Measurements from ENCODE around the gene CMTM2. TPM values are rescaled to one million over a fixed set of nuclear protein-coding genes. Genes with fewer than 3 reads are reported as not detected.

CMTM2 gene
- total RNA-seq, 4 donors from 2014 or later: not detected

GRCh38 chr16:66549284-66550131 is 29.8 kb upstream of the CMTM2 start, which contains the start of gene TK2:
Gene TK2 (minus strand): TSS chr16:66550122. CDS start chr16:66550061, 61 bp downstream.
- peak; percentile 76 to 86 for DNase-seq (ENCODE audit: low spot score in 2 of 2)
- H3K27me3 ChIP-seq: no peaks in the 10 kb centered on the region
- WGBS: 26% methylated on average over 3 of the region's 80 CpGs
- H3K4me1 ChIP-seq: peaks cover 56% of the 10 kb centered on the region
- no peaks in the 10 kb centered on the region for H3K9me3 ChIP-seq
- H3K27ac ChIP-seq: peak within 1 kb of the TSS; percentile 92
- TF ChIP-seq CTCF (IDR thresholded peaks at IDR 0.05) (no peak), EP300 (IDR thresholded peaks at IDR 0.05) (no peak), POLR2A (IDR thresholded peaks at IDR 0.05) (peak in 1 of 2 donors; percentile 72)
- peak within 1 kb of the TSS; percentile 71 for H3K4me3 ChIP-seq
- peaks cover 7% of the 10 kb centered on the region for H3K36me3 ChIP-seq

- Histone ChIP-seq H3K36me3 (no peaks in the 10 kb centered on the region), H3K27me3 (no peaks in the 10 kb centered on the region), H3K4me1 (peaks cover 62% of the 10 kb centered on the region), H3K4me3 (peak overlapping the region; percentile 56), H3K27ac (peak overlapping the region; percentile 88), H3K9me3 (no peaks in the 10 kb centered on the region)
- 25% methylated on average over 6 of the region's 6 CpGs for WGBS
- DNase-seq (ENCODE audit: low spot score in 2 of 2): no peak
- TF ChIP-seq POLR2AphosphoS5 (IDR thresholded peaks at IDR 0.05) (no peak), CTCF (IDR thresholded peaks at IDR 0.05) (peak in 1 of 2 donors; percentile 15)
These were observed 27.9 kb upstream of the CMTM2 start for GRCh38 chr16:66551348-66551759.

- 21% methylated on average over 8 of the region's 8 CpGs for WGBS
- TF ChIP-seq CTCF (IDR thresholded peaks at IDR 0.05) (no peak), POLR2A (IDR thresholded peaks at IDR 0.05) (no peak)
- Histone ChIP-seq H3K27ac (peak overlapping the region; percentile 88), H3K4me1 (peaks cover 62% of the 10 kb centered on the region), H3K4me3 (peak overlapping the region; percentile 56), H3K27me3 (no peaks in the 10 kb centered on the region), H3K9me3 (no peaks in the 10 kb centered on the region), H3K36me3 (no peaks in the 10 kb centered on the region)
- no peak for DNase-seq (ENCODE audit: low spot score in 2 of 2)
These were observed 27.4 kb upstream of the CMTM2 start for GRCh38 chr16:66551788-66552285.

GRCh38 chr16:66552286-66553177 is 26.7 kb upstream of the CMTM2 start, which contains the start of gene CKLF:
Gene CKLF (plus strand): TSS chr16:66552576. CDS start chr16:66552716, 140 bp downstream.
- DNase-seq (ENCODE audit: low spot score in 2 of 2): peak; percentile 89 to 96
- Histone ChIP-seq H3K27ac (peak within 1 kb of the TSS; percentile 88), H3K36me3 (peaks cover 3% of the 10 kb centered on the region), H3K27me3 (no peaks in the 10 kb centered on the region), H3K4me1 (peaks cover 61% of the 10 kb centered on the region), H3K9me3 (no peaks in the 10 kb centered on the region), H3K4me3 (peak within 1 kb of the TSS; percentile 56)
- TF ChIP-seq EP300 (IDR thresholded peaks at IDR 0.05): no peak
- TF ChIP-seq POLR2A (IDR thresholded peaks at IDR 0.05): peak in 1 of 2 donors; percentile 65
- TF ChIP-seq POLR2AphosphoS5 (IDR thresholded peaks at IDR 0.05): peak in 2 of 3 donors; percentile 22 to 51
- 8% methylated on average over 40 of the region's 63 CpGs for WGBS

- Histone ChIP-seq H3K27me3 (no peaks in the 10 kb centered on the region), H3K4me1 (peaks cover 54% of the 10 kb centered on the region), H3K36me3 (peaks cover 3% of the 10 kb centered on the region), H3K4me3 (peak overlapping the region; percentile 56), H3K9me3 (no peaks in the 10 kb centered on the region), H3K27ac (no peak overlapping the region)
- TF ChIP-seq CTCF (IDR thresholded peaks at IDR 0.05) (no peak), POLR2AphosphoS5 (IDR thresholded peaks at IDR 0.05) (no peak), EP300 (IDR thresholded peaks at IDR 0.05) (no peak), POLR2A (IDR thresholded peaks at IDR 0.05) (no peak)
- no peak for DNase-seq (ENCODE audit: low spot score in 2 of 2)
- 19% methylated on average over 8 of the region's 8 CpGs for WGBS
These were observed 26.0 kb upstream of the CMTM2 start for GRCh38 chr16:66553223-66553622.

Measured in suprapubic skin (tissue), 4 donors.